GM03348 (cell line): ENCODE results near the gene NCOA7.
"Not testable (repeated sequence)": the region's sequence is repeated elsewhere in the genome, so short reads cannot be mapped to it uniquely, and the experiment has no call there.

Source experiments
- DNase-seq: peaks from one replicate; pipeline ENCODE4 v3.0.0; 2012; ENCODE audit warnings: low spot score

NCOA7 gene

DNA sequence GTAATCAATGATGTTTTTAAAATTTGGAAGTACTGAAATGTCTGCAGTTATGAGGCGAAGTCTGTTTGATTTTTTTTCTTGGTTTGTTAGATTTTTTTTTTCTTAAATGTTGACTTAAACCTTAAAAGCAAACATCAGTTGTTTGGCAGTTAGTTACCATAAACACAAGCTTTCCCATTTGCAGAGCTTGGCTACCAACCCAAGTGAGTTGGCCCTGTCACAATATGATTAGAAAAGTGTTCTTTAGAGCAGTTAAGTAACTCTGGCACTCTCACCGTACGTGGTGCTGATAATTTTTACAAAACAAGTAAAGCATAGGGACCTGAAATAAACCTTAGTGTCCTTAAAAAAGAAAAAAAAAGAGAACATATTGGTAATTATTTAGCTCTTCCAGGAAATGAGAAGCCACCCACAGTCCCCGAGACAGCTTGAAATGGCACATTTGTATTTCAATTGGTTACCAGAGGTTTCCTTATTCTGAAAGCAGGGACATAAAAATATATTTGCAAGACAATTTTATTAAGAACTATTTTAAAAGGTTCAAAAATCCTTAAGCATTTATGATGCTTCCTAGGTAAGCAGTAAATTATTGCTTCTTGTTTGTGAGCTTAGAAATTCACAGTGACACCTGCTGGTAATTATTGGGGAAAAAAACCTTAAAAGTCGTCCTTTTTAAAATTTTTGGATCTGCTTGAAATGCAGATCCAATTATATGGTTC, 37.4 kb upstream of the NCOA7 start:
- peak; percentile 4 for DNase-seq

DNA sequence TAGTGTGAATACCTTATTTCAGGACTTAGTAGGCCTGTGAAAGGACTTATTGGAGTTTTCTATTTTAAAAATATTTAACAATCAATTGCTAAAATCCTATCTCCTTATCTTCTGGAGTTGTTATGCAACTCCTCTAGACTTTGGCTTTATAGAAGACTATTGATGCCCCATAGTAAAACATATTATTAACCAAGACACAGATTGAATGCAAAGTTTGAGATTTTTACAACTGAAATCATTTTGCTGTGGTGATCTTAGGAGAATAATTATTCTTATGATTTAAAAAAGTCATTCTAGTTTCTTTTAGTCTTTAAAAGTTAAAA, 36.9 kb upstream of the NCOA7 start:
- no peak for DNase-seq

DNA sequence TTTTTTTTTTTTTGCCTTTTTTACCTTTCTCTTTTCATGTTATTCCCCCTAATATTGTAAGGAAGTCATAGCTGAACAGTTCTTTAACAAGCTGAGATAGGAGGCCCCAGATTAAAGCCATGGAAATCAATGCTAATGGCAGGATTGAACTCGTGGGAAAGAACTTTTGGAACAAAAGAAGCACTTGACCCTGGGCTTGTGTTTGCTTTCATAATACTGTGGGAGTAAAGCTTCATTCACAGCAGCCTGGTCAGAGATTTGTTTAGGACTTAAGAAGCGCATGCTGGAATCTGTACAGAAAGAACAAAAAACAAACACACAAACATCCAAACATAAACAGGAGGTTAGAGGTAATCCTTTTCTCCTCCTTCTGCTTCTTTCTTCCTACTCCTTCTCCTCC, 36.2 kb upstream of the NCOA7 start:
- no peak for DNase-seq

DNA sequence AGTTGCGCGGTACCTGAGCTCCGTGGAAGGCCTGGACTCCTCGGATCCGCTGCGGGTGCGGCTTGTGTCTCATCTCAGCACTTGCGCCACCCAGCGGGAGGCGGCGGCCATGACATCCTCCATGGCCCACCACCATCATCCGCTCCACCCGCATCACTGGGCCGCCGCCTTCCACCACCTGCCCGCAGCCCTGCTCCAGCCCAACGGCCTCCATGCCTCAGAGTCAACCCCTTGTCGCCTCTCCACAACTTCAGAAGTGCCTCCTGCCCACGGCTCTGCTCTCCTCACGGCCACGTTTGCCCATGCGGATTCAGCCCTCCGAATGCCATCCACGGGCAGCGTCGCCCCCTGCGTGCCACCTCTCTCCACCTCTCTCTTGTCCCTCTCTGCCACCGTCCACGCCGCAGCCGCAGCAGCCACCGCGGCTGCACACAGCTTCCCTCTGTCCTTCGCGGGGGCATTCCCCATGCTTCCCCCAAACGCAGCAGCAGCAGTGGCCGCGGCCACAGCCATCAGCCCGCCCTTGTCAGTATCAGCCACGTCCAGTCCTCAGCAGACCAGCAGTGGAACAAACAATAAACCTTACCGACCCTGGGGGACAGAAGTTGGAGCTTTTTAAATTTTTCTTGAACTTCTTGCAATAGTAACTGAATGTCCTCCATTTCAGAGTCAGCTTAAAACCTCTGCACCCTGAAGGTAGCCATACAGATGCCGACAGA, 31.4 kb upstream of the NCOA7 start:
- no peak for DNase-seq

DNA sequence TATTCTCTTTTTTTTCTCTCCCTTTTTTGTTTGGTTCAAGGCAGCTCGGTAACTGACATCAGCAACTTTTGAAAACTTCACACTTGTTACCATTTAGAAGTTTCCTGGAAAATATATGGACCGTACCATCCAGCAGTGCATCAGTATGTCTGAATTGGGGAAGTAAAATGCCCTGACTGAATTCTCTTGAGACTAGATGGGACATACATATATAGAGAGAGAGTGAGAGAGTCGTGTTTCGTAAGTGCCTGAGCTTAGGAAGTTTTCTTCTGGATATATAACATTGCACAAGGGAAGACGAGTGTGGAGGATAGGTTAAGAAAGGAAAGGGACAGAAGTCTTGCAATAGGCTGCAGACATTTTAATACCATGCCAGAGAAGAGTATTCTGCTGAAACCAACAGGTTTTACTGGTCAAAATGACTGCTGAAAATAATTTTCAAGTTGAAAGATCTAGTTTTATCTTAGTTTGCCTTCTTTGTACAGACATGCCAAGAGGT, 30.8 kb upstream of the NCOA7 start:
- DNase-seq, result no peak

DNA sequence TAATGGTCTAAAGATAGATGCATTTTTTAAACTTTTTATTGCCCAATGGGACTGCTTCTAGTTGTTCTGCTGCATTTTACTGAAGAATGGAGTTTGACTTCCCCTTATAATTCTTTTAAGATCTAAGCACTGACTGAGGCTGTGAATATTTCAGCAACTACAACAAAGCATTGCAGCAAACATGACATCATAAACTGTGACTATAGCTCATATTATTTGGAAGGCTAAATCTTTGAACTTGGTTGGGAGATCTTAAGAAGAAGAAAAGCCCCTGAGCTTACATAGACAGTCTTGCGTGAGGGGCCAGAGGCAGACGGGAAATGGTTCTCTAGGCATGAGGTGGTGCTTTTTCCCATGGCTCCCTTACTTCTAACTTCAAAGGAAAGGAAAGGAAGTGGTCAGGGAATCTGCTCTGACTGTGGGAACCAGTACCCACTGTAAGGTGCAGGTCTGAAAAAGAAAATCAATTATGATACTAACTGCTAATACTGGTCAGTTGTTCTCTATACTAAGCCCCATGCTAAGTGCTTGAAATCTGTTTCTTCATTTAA, 26.6 kb upstream of the NCOA7 start:
- DNase-seq, result no peak

DNA sequence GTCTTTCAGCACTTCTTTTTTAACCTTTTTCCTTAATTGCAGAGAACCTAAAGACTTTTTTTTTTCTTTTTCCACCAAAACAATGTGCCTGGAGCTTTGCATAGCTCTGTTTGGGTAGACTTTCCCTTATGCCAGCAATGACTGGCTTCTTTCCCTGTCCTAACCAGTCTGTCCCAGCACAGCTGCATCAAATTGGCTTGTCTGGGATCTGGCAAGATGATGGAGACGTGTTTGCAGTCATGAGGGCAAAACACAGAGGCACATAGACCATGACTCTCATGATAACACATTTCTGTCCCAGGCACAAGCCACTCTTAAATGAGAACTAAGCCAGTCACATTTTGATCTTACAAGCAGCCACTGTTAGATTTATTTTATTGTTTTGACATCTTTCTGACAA, 24.8 kb upstream of the NCOA7 start:
- DNase-seq, result no peak

DNA sequence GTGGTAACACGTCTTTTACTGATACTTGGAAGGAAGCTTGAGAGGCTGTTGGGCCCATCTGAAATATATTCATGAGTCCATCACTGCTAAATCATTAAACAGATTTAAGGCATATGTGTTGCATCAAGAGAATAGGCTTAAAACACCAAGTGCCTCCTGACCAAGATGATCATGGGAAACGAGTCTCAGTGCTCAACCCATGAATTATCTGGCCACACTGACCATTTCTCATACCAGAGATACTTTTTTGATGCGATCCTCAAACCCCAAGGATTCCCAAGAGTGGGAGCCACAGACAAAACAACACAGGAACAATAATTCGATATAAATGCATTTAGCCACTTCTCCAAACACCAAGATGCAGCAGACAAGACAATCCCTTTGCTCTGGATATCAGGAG, 24.1 kb upstream of the NCOA7 start:
- no peak for DNase-seq

DNA sequence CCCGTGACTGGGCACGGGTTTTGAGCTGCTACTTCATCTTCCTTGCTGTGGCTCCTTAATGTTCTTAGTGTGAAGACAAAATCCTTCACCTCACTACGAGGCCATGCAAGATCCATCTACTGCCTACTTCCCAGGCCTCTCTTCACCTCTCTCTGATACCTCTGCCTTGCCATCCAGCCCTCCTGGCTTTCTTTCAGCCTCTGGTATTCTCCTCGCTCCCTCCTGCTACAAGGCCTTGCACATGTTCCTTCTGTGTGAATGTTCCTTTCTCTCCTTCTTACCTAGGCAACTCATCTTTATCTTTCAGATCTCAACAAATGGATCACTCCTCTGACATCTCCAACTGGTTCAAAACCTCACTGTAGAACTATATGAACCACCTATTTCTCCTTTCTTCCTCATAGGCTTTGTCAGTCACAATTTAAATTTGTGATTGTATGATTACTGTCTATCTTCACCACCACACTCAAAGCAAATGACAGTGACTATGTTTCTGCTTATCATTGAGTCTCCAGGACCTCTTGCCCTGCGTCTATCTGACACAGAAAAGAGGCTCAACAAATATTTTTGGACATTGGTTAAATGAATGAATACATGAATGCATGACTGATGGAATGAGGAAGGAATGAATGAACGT, 21.5 kb upstream of the NCOA7 start:
- DNase-seq, result no peak

DNA sequence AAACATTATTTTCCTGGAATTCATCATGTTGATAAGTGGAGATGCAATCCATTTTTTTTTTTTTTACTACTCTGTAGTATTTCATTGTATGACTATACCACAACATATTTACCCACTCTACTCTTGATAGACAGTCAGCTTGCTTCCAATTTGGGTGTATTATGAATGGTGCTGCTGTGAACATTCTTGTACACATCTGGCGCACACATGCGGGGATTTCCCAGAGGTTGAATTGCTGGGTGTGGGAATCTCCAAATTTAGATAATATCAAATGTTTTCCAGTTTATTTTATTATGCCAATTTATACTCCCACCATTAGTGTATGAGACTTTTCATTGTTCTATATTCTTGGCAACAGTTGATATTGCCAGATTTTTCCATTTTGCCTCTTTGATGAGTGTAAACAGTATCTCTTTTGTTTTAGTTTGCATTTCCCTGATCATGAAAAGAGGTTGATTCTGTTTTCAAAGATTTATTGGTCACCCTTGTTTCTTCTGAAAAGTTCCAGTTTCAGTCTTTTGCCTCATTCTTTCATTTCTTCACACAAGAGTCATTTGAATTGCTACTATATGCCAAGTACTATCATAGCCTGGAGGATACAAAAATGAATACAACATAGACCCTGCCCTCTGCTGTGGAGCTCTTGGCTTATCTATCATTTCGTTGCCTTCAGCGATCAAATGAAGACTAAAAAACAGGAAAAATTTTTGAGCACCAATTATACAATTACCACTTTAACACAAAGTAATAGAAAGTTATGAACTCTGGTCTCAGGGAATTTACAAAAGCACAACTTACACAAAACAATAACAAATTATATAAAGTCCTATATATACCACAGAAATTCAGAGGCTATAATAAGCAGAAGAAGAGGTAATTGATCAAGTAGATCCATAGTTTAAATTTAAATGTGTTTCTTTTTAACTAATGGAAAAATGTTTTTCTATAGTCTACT, 17.1 kb upstream of the NCOA7 start:
- DNase-seq, result no peak

DNA sequence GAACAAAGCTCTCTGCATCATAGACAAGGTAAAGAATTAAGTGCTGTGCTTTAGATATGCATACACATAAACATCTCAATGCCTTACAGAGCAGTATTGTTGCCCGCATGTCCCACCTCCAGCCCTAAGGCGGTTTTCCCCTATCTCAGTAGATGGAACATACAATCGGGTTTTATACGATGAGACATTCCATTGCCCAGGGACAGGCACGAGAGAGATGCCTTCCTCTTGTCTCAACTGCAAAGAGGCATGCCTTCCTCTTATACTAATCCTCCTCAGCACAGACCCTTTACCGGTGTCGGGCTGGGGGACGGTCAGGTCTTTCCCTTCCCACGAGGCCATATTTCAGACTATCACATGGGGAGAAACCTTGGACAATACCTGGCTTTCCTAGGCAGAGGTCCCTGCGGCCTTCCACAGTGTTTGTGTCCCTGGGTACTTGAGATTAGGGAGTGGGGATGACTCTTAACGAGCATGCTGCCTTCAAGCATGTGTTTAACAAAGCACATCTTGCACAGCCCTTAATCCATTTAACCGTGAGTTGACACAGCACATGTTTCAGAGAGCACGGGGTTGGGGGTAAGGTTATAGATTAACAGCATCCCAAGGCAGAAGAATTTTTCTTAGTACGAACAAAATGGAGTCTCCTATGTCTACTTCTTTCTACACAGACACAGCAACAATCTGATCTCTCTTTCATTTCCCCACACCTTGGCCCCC, 14.5 kb upstream of the NCOA7 start:
- DNase-seq, result not testable (repeated sequence)

DNA sequence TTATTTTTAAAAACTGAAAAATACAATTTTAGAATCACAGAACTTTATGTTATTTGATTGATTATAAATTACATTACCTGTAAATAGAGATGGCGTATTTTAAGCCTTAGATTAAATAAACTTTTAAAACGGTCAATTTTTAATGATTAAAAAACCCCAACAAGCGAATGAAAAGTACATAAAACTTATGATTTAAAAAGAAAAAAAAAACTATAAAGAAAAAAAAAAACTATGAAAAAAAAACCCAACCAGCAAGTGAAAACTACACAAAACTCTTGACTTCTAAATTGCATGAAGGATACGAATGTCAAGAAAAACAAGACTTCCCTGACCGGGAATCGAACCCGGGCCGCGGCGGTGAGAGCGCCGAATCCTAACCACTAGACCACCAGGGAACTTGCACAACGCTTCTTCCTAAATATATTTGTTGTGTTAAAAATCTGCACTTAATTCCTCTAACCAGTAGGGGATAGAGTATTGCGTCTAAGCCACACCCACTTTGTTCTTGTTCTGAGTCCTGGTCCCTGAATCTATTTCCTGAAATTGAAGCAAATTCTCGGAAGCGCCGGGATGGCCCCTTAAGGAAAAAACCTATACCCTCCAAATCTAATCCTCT, 10.7 kb upstream of the NCOA7 start:
- peak; percentile 83 for DNase-seq

DNA sequence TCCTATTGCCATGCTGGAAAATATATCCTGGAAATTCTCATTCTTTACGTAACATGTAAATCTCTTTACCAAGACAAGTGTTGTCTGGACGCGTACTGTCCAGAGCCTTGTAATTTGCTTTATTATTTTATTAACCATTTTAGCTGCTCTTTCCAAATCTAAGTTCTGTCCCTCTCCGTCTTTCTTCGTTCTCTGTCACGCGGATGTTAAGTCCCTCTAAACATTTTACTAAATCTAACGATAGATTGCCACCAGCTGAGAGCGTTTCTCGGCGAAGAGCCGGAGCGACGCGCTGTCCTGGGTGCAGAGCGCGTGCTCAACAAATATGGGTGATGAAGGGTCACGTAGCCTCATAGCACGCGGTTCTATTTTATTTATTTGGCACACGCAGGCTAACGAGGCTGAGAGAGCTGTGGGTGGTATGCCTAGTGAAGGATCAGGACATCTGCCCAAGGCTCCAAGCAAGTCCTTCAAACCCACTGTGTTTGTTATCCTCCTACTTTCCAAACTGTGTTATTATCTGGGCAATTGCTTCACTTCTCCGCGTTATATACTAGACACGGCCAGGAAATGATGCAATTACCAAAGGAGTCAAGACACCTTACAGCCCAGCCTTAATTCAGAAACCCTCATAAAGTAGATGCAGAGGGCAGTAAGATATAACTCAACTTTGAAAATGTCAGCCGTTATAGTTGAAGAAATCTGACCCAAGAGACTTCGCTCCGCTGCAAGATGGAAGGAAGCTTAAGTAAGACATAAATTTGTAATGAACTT, 10.0 kb upstream of the NCOA7 start:
- peak; percentile 44 for DNase-seq

DNA sequence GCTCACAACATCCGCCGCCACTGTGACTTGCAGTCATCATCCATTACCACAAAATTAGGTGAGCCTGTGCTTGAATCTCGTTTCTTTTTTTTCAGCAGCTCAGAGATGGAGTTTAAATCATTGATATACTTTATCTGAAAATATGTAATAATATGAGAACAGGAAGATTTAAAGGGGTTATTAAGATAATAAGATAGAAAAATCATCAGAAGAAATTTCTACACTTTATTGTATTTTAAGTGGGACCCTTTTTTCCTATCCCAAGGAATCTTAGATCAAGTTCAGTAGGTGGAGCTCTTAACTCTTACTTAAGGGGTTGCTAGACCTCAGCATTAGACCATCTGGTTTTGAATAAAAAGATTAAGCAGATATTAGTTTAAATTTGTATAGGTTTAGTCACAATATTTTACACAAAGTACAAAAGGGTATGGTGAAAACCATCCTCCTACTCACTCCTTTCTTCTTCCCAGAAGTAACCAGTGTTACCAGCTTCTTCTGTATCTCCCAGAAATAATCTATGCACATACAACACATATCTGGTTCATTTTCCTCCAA, 9.4 kb upstream of the NCOA7 start:
- DNase-seq, result no peak

DNA sequence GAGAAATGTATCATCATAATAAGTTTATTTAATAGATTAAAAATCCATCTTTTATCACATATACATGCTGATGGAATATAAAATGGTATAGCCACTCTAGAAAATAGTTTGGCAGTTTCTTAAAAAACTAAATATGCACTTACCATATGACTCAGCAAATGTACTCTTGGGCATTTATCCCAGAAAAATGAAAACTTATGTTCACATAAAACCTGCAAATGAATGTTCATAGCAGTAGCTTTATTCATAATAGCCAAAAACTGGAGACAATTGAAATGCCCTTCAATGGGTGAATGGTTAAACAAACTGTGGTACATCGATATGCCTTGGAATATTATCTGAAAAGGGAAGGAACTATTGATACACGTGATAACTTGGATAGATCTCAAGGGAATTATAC, 6.4 kb upstream of the NCOA7 start:
- no peak for DNase-seq

DNA sequence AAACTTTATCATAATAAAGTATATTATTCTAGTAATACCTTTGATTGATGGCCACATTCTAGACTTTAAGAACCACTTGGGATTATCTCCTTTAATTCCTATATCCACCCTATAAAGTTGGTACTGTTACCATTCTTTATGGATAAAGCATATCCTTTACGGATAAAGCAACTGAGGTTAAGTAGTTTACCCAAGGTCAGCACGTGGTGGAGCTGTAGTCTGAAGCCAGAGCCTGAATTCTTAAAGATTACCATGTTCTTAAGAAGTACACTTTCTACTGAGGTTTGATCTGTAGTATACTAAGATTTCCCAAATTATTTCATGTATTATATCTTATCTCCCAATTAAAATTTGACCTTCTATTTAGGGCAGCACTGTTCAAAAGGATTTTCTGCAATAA, 3.0 kb upstream of the NCOA7 start:
- DNase-seq, result no peak

DNA sequence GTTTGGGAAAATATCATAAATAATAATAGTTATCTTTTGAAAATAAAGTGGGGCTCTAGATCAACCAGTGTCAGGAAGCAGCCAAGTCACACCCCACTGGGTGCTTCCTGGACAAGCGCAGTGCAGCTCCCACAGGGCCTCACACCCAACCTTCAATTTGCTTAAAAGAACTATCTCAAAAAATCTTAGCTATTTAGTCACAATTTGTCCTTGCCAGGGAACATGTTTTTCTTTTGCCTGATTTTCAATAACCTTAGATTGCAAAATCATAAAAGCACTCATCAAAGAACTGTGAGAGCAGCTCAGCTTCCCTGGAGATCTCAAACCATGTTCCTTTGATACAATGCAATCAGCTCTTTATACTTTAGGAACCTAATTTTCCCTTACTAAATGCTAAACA, 1.6 kb upstream of the NCOA7 start:
- no peak for DNase-seq

DNA sequence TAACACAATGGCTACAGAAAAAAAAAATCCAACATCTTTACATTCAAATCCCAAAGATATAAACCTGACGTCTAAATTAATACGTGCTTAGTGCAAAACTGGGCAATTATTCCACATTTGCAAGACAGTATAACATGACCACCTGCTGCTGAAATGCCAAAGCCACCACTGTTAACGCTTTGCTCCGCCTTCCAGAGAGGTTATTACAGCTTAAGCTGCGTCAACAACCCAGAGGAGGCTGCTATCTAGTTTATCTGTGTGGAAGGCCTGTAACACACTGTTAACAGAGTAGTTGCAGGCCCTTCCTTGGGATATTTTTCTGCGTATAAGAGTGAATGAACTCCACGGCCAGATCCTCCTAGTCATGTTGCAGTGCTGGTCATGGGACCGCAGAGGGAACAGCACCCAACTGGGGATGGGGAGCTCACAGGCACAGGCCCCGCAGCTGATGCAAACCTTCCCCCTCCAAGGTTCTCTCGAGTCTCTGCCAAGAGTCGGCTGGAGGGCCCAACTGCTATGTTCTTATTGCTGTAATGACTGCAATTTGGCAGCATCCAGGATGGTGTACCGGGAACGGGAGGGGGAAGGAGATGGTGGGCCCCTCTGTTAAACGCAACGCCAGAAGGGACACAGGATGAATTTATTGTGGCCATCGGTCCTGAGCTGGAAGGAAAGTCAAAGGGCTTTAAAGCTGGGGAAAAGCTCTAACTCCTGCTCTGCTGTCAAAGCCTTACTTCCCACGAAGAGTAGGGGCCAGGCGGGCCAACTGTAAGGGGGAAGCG, 993 bp upstream of the NCOA7 start:
- peak; percentile 41 for DNase-seq
